Measurements from ENCODE around the gene SERPINE3.

SERPINE3 gene

GRCh38 chr13:51339354-51339753 lies at the start of gene SERPINE3:
SERPINE3 (plus strand) TSS chr13:51339691; CDS start chr13:51341092, 1,401 bp downstream.
- no peak for DNase-seq

DNA sequence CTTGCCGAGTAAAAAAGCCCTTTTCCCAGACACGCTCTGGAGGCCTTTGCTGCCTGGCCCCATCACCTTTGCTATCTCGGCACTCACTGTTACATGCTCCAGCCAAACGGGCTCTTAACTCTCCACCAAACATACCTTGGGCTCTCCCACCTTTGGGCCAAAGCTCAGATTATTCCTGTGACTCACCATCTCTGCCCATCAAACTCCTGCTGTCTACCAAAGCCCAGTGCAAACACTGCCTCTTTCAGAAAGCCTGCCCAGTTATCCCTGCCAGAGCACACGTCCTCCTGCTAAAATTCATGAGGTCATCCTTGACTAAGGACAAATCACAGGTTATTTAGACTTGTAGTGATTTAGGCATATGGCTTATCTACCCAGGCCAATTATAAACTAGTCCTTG lies 48.1 kb upstream of the SERPINE3 start:
- no peak for DNase-seq

- no peak for DNase-seq
These were observed 47.4 kb upstream of the SERPINE3 start for GRCh38 chr13:51292000-51292565.

DNA sequence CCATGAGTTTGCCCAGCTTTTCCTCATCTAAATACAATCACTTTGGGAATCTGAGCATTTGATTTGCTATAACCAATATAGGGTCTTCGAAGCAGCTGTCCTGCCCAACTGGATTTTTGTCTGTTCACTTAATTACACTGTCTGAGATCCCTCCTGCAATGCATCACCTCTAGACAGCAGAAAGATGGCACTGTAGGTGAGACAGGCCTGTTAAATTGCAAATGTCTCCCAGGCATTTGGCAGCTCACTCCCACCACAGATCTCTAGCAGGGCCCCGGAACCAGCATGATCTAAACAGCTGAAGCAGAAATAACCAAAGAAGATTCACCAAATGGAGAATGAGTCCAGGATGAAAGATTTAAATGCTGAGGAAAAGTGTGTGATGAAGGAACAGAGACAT lies 41.9 kb upstream of the SERPINE3 start:
- no peak for DNase-seq

DNA sequence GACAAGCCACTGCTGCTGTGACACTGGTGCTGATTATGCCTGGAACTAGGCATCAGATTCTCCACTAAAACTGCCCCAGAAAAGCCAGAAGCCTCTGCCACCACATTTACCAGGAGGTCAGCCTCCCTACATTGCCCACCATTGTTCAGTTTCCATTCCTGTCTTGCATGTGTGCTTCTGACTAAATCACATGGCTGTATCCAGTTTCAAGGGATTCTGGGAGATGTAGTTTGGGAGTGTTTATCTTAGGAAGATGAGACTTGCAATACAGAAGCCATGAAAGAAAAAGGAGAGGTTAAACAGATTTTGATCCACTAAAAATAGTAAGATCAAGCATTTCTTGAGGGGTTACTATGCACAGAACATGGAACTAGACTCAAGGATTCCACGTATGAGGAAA lies 40.7 kb upstream of the SERPINE3 start:
- no peak for DNase-seq

DNA sequence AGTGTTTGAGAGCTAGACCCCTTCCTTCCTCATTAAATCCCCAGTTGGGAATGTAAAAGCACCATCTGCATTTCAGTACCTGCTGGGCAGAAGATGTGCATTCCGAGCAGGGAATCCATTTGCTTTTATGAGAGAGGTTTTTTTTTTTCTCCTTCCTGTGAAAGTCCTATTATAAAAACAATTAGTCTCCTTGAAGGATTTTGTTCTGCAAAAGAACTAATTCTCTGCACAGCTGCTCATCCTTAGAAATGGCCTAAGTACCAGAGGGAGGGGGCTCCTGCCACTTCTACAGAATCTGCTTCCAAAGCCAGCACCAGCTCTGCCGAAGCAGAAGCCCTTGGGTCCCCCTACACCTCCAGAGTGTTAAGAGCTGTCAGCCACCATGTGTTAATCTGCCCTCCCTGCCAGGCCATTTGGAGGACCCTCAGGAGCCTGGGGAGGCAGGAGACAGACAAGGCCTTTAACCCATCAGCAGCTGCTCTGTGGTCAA lies 36.4 kb upstream of the SERPINE3 start:
- DNase-seq: no peak

- no peak for DNase-seq
These were observed 35.6 kb upstream of the SERPINE3 start for GRCh38 chr13:51303882-51304281.

GRCh38 chr13:51305271-51305967 lies 34.1 kb upstream of the SERPINE3 start:
- DNase-seq: no peak

DNA sequence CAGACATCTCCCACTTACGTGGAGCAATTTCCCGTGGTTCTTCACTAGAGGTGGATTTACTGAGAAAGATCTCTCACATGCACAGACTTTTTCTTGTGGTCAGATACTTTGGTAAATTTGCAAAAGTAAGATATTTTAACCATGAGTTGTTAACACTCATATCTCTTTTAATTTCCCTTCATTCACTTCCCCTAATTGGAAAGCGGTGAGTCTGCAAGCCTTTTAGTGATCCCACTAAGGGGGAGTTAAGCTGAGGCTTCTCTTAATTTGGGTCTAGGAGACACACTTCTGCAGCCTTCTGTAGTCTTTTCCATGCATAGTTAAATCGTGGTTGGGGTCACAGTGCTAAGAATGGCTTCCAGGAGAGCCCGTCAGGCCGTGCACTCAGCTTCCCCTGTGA lies 30.7 kb upstream of the SERPINE3 start:
- no peak for DNase-seq

GRCh38 chr13:51311231-51311630 lies 28.3 kb upstream of the SERPINE3 start:
- DNase-seq: no peak

GRCh38 chr13:51311957-51312520 lies 27.5 kb upstream of the SERPINE3 start:
- no peak for DNase-seq

- no peak for DNase-seq
These were observed 25.9 kb upstream of the SERPINE3 start for GRCh38 chr13:51313619-51314018.

DNA sequence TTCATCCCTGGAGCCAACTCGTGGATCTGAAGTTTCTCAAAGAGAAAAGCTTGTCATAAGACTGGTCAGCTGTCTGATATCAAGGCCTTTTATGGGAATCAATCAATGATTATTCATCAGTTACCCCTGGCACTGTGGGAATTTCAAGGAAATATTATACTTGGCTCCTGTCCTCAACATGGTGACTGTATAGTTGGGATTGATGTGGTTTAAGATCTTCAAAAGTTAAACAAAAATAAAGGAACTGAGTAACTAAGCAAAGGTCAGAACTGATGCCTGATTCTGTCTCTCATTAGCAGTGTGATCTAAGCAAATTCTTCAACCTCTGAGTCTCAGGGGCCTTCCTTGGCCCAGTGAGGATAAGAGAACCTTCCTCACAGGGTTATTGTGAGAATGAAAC lies 22.2 kb upstream of the SERPINE3 start:
- DNase-seq: no peak

- no peak for DNase-seq
These were observed 21.5 kb upstream of the SERPINE3 start for GRCh38 chr13:51318015-51318414.

DNA sequence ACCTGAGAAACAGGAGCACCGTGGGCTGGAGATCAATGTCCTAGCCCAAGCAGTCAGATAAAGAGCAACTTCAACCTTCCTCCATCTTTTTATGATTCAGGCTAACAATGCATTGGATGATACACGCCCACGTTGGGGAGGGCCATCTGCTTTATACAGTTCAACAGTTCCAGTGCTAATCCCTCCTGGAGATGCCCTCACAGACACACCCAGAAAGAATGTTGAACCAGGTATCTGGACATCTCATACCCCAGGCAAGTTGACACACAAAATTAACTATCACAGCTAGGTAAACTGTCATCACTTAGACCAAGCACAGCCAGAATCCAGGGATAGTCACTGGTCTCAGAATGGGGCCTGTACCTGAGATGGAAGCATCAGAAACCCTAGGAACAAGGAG lies 20.6 kb upstream of the SERPINE3 start:
- no peak for DNase-seq

GRCh38 chr13:51321836-51322235 lies 17.7 kb upstream of the SERPINE3 start:
- no peak for DNase-seq

GRCh38 chr13:51322826-51323225 lies 16.7 kb upstream of the SERPINE3 start:
- no peak for DNase-seq

DNA sequence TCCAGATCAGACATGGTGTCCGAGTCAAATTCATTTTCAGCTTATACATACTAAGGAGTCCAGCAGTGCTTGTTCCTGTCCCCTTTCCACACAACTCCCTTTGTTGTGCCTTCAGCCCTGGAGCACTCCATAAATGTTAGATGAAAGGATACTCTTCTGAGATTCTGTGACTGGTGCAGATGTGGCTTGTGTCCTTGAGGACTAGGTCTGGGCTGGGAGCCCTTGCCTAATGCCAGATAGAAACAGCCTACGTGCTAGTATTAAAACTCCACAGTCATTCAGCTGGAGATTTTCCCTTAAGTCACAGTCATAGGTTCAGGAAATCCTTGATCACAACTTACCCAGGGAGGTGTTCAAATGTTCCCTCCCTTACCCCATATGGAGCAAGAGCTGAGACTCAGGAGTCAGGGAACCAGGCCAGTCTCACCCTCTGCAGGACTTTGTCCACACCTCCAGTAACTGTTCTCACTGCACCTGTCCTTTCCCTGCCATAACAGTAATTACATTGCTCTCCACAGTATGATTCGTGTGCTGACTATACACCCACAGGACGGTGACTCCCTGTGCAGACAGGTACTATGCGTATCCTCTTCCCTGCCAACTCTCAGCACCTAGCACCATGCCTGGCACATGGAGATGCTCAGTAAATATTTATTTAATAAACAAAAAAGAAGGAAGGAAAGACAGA lies 15.5 kb upstream of the SERPINE3 start:
- DNase-seq: no peak

- no peak for DNase-seq
These were observed 14.6 kb upstream of the SERPINE3 start for GRCh38 chr13:51324714-51325420.

DNA sequence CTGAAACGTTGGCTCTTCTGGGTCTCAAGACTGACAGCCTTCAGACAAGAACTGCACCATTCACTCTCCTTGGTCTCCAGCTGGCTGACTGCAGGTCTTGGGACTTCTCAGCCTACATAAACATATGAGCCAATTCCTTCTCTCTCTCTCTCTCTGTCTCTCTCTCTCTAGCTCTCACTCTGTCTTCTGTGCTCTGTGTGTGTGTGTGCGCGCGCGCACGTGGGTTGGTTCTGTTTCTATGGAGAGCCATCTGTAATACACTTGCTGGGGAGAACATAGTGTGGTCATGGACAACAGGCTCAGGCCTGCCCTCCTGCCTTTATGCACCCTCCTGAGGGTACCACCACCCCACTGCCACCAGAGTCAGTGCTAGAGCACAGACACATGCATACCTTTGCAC lies 13.7 kb upstream of the SERPINE3 start:
- DNase-seq: no peak

- no peak for DNase-seq
These were observed 12.7 kb upstream of the SERPINE3 start for GRCh38 chr13:51326777-51327176.

GRCh38 chr13:51327961-51328360 lies 11.5 kb upstream of the SERPINE3 start:
- no peak for DNase-seq

DNA sequence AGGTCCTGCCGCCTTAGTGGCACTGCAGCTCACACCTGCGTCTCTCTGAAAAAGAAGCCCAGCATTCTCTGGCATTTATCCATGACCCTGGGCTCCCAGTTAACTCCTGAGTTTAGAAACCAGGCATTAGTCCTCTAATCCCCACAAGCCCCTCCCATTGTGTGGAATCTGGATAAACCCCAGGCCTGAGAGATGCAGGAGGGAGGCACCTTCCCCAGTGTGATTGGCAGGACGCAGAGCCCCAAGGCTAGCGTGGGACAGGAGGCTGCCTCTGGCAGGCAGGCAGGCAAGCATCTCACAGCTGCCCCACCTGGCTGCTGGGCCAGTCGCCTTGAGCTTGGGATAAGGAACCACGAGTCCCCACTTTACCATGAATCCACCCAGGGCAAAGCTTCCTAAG lies 11.0 kb upstream of the SERPINE3 start:
- DNase-seq: no peak

Data from cortex of kidney (tissue), 1 donor.